ENCODE data around the gene SLC7A7. TPM values are rescaled to one million over a fixed set of nuclear protein-coding genes. Genes with fewer than 3 reads are reported as not detected.

The SLC7A7 gene
- total and polyA plus RNA-seq, 2 of the 13 experiments (the other 11 are each of a cell fraction or from before 2014, with no cell fraction given) = 0.13 to 0.63 TPM

- no peak for TF ChIP-seq GRHL1 (CRISPR knock-in tag; conservative IDR thresholded peaks at IDR 0.05)
- TF ChIP-seq DRAP1 (CRISPR knock-in tag; IDR thresholded peaks at IDR 0.05) = no peak
- no peak for TF ChIP-seq NFE2 (CRISPR knock-in tag; IDR thresholded peaks at IDR 0.05)
- no peak for TF ChIP-seq JUND (CRISPR knock-in tag; IDR thresholded peaks at IDR 0.05)
- no peak for TF ChIP-seq ZNF784 (CRISPR knock-in tag; IDR thresholded peaks at IDR 0.05; ENCODE audit: borderline replicate concordance)
These were observed 75.2 kb downstream of the SLC7A7 start (continued) for GRCh38 chr14:22740020-22740419.

GRCh38 chr14:22739423-22739822 lies 75.8 kb downstream of the SLC7A7 start:
- no peak for TF ChIP-seq ESRRA (CRISPR knock-in tag; IDR thresholded peaks at IDR 0.05; ENCODE audit: low read depth)
- no peak for TF ChIP-seq ZNF589 (CRISPR knock-in tag; conservative IDR thresholded peaks at IDR 0.05)
- TF ChIP-seq HOXA3 (CRISPR knock-in tag; IDR thresholded peaks at IDR 0.05) = no peak
- TF ChIP-seq ZNF749 (CRISPR knock-in tag; IDR thresholded peaks at IDR 0.05; ENCODE audit: borderline replicate concordance) = no peak
- TF ChIP-seq ZNF556 (CRISPR knock-in tag; IDR thresholded peaks at IDR 0.05; ENCODE audit: borderline replicate concordance) = no peak
- no peak for TF ChIP-seq PBX3 (CRISPR knock-in tag; IDR thresholded peaks at IDR 0.05; ENCODE audit: borderline replicate concordance)
- no peak for TF ChIP-seq EEA1 (CRISPR knock-in tag; IDR thresholded peaks at IDR 0.05; ENCODE audit: borderline replicate concordance)
- TF ChIP-seq ARID2 (CRISPR knock-in tag; IDR thresholded peaks at IDR 0.05; ENCODE audit: borderline replicate concordance) = no peak
- no peak for TF ChIP-seq YEATS4 (CRISPR knock-in tag; IDR thresholded peaks at IDR 0.05; ENCODE audit: borderline replicate concordance)
- TF ChIP-seq AHR (CRISPR knock-in tag; IDR thresholded peaks at IDR 0.05) = no peak
- TF ChIP-seq ZFP62 (CRISPR knock-in tag; IDR thresholded peaks at IDR 0.05) = no peak
- no peak for TF ChIP-seq MLX (CRISPR knock-in tag; IDR thresholded peaks at IDR 0.05)
- TF ChIP-seq ZNF510 (CRISPR knock-in tag; IDR thresholded peaks at IDR 0.05; ENCODE audit: low read depth) = no peak
- no peak for TF ChIP-seq NAIF1 (CRISPR knock-in tag; IDR thresholded peaks at IDR 0.05; ENCODE audit: borderline replicate concordance)
- TF ChIP-seq ZNF703 (CRISPR knock-in tag; IDR thresholded peaks at IDR 0.05; ENCODE audit: borderline replicate concordance) = no peak
- Histone ChIP-seq H4K20me1 (ENCODE audit: insufficient read depth, low read length) (no peaks in the 10 kb centered on the region), H3K9ac (ENCODE audit: insufficient read depth, low read depth, low read length) (no peak overlapping the region), H3K4me1 (ENCODE audit: insufficient read depth, low read length) (no peaks in the 10 kb centered on the region), H3K79me2 (ENCODE audit: insufficient read depth, low read length) (no peaks in the 10 kb centered on the region), H2AFZ (ENCODE audit: low read length) (no peak overlapping the region), H3K36me3 (replicated peaks in 1 of 2; ENCODE audit: control insufficient read depth in 1 of 2, insufficient read depth in 2 of 2, low read length in 2 of 2) (no peaks in the 10 kb centered on the region), H3K4me2 (ENCODE audit: low read depth, low read length) (no peak overlapping the region), H3K27me3 (ENCODE audit: control insufficient read depth in 1 of 2, insufficient read depth in 2 of 2, low read length in 2 of 2) (0 out of 5 replicates have a peak, but pooled peaks cover 0 to 2% of the 10 kb centered on the region in 2 experiments), H3K9me3 (ENCODE audit: low read length) (no peaks in the 10 kb centered on the region), H3K4me3 (replicated peaks in 1 of 3; ENCODE audit: insufficient read depth in 1 of 3, low read depth in 2 of 3, low read length in 3 of 3) (no peak overlapping the region), H3K27ac (ENCODE audit: extremely low read length, insufficient read depth, low read length) (no peak overlapping the region)
- no TSS peak for BruUV-seq (replicated peaks)
- no peak for DNase-seq (ENCODE audit: low spot score)
- no peak for FAIRE-seq
- intact Hi-C loops (cut with micrococcal nuclease; ENCODE audit: unreplicated experiment) (no loop called here), in situ Hi-C loops (cut with HindIII; ENCODE audit: extremely low pct_ligation_motif_present, low pct_unique_long_range_greater_than_20kb) (no loop called here)
- POLR2A ChIA-PET = no interaction called here
- WGBS (ENCODE audit: low lambda C conversion rate) = 9% methylated on average over 1 of the region's 1 CpG
- CTCF ChIA-PET (ENCODE audit: low intra/inter-chr PET ratio, low total read pairs) = no interaction called here
- ATAC-seq = no peak

Data from HepG2 (cell line).